Stomach (tissue), 9 donors: ENCODE results near the gene OSBPL1A. TPM values are rescaled to one million over a fixed set of nuclear protein-coding genes. Genes with fewer than 3 reads are reported as not detected.

ENCODE experiments used
- DNase-seq, 2 donors: peaks; one replicate each; pipeline versions ENCODE4 v3.0.0 to v3.0.0-alpha.2; 2013 to 2019
- H3K27ac ChIP-seq, 5 donors: fragments of 200-600 bp in 4 of 5; sonication (generic) in 4 of 5; one replicate each; pipeline ENCODE4 v1.5.1; 2013 to 2019; ENCODE audit warnings: mild to moderate bottlenecking in 1 of 5, moderate library complexity in 1 of 5
- H3K27me3 ChIP-seq, 3 donors: fragments of 200-600 bp; sonication (generic); one replicate each; pipeline ENCODE4 v1.5.1; 2017 to 2019; ENCODE audit warnings: mixed run types in 1 of 3
- H3K36me3 ChIP-seq, 4 donors: fragments of 200-600 bp; sonication (generic); 1 replicate in 3 of 4; 2 replicates in 1 of 4; pipeline ENCODE4 v1.5.1; 2016 to 2019
- H3K4me1 ChIP-seq, 4 donors: fragments of 200-600 bp; sonication (generic); one replicate each; pipeline ENCODE4 v1.5.1; 2016 to 2019
- H3K4me3 ChIP-seq, 4 donors: fragments of 200-600 bp; sonication (generic) in 3 of 4; one replicate each; pipeline ENCODE4 v1.5.1; 2016 to 2019; ENCODE audit warnings: mild to moderate bottlenecking in 1 of 4
- H3K9me3 ChIP-seq, 4 donors: fragments of 200-600 bp; sonication (generic); one replicate each; pipeline ENCODE4 v1.5.1; 2016 to 2019
- CTCF ChIP-seq, 7 experiments: fragments of 450-650 bp in 4 of 7; fragments of 200-600 bp in 3 of 7; sonication (generic) in 3 of 7; IDR thresholded peaks; one replicate each; pipeline ENCODE4 v1.5.1; 2016 to 2019; ENCODE audit warnings: antibody characterized with exemption in 7 of 7, control low read depth in 2 of 7, mild to moderate bottlenecking in 1 of 7
- EP300 ChIP-seq: sonication (generic); formaldehyde crosslinking; IDR thresholded peaks from one replicate; pipeline ENCODE4 v1.6.1; 2017; ENCODE audit warnings: antibody characterized with exemption
- POLR2A ChIP-seq, 4 donors: fragments of 450-650 bp; IDR thresholded peaks; one replicate each; pipeline ENCODE4 v1.6.1; 2016; ENCODE audit warnings: antibody characterized with exemption in 4 of 4, control low read depth in 2 of 4, mild to moderate bottlenecking in 1 of 4, moderate library complexity in 1 of 4
- POLR2AphosphoS5 ChIP-seq, 3 donors: sonication (generic); formaldehyde crosslinking; IDR thresholded peaks; one replicate each; pipeline ENCODE4 v1.6.1; 2016; ENCODE audit warnings: antibody characterized with exemption in 3 of 3
- WGBS, 5 donors: extraction: QIAGEN DNeasy Blood & Tissue Kit in 3 of 5; methylation state at CpG; one replicate each; pipeline versions ENCODE4 v1.1.5 to v1.1.7; 2013 to 2018; 5-methylcytosine and 5-hydroxymethylcytosine counted together
- intact Hi-C: fragments of 100-400 bp; cut with DNase I; formaldehyde crosslinking; loops from one replicate; pipeline ENCODE4 v1.15.1; 2023; ENCODE audit warnings: low total_unique reads
- polyA plus RNA-seq, 3 donors: library from polyadenylated mRNA; stranded (reverse); fragments of 200-250 nt; gene quantifications; one replicate each; pipeline ENCODE4 v1.2.3, GENCODE V29; 2013
- total RNA-seq, 5 donors: library from RNA; depleted of rRNA; stranded (reverse); fragments of >200 nt; gene quantifications; one replicate each; pipeline versions ENCODE4 v1.1.0 to v1.2.3, GENCODE V29; 2014 to 2016
- donor health status: healthy with polysubstance abuse.
- donor health status: Bipolar disorder and iron deficiency.
- donor health status: healthy.

Gene OSBPL1A
- total and polyA plus RNA-seq, 8 donors: 13.6 to 129 (median 38.8) TPM

GRCh38 chr18:24121625-24122024 is 276.0 kb downstream of the OSBPL1A start:
- no peak for DNase-seq
- 96 to 100% (median 97%) methylated on average over 2 of the region's 2 CpGs for WGBS, 5 donors
- TF ChIP-seq POLR2AphosphoS5 (IDR thresholded peaks at IDR 0.05): no peak
- TF ChIP-seq CTCF (IDR thresholded peaks at IDR 0.05): no peak
- TF ChIP-seq POLR2A (IDR thresholded peaks at IDR 0.05): no peak
- TF ChIP-seq EP300: no peak
- no peak overlapping the region for H3K27ac ChIP-seq
- H3K9me3 ChIP-seq: no peaks in the 10 kb centered on the region
- peaks cover 9 to 48% (median 33%) of the 10 kb centered on the region in 4 donors for H3K36me3 ChIP-seq
- H3K4me3 ChIP-seq: no peak overlapping the region
- H3K27me3 ChIP-seq: no peaks in the 10 kb centered on the region
- intact Hi-C loops: no loop called here
- peaks cover 0 to 7% (median 1%) of the 10 kb centered on the region in 4 donors for H3K4me1 ChIP-seq

- H3K27ac ChIP-seq: no peak overlapping the region
- H3K27me3 ChIP-seq: no peaks in the 10 kb centered on the region
- H3K9me3 ChIP-seq: no peaks in the 10 kb centered on the region
- H3K4me3 ChIP-seq: no peak overlapping the region
- 92 to 99% (median 97%) methylated on average over 4 of the region's 4 CpGs for WGBS, 5 donors
- TF ChIP-seq CTCF (IDR thresholded peaks at IDR 0.05) (no peak), POLR2AphosphoS5 (IDR thresholded peaks at IDR 0.05) (no peak), POLR2A (IDR thresholded peaks at IDR 0.05) (no peak), EP300 (no peak)
- intact Hi-C loops: no loop called here
- peaks cover 0 to 7% (median 2%) of the 10 kb centered on the region in 4 donors for H3K4me1 ChIP-seq
- DNase-seq: no peak
- peaks cover 4 to 43% (median 33%) of the 10 kb centered on the region in 4 donors for H3K36me3 ChIP-seq
Observed at GRCh38 chr18:24120676-24121075, 276.9 kb downstream of the OSBPL1A start.

- H3K4me3 ChIP-seq: no peak overlapping the region
- intact Hi-C loops: loop anchor here (10.0 kb wide), 1 partner anchor 184 kb away; no protein-coding TSS in a partner anchor
- TF ChIP-seq POLR2A (IDR thresholded peaks at IDR 0.05) (no peak), EP300 (no peak), POLR2AphosphoS5 (IDR thresholded peaks at IDR 0.05) (peak in 1 of 3 donors; percentile 73), CTCF (IDR thresholded peaks at IDR 0.05) (peak in 5 of 7 experiments; percentile 87 to 94 (median 92))
- H3K27me3 ChIP-seq: no peaks in the 10 kb centered on the region
- DNase-seq: peak; percentile 86 to 92
- H3K27ac ChIP-seq: no peak overlapping the region
- peaks cover 0 to 30% (median 26%) of the 10 kb centered on the region in 4 donors for H3K36me3 ChIP-seq
- peaks cover 0 to 12% (median 5%) of the 10 kb centered on the region in 4 donors for H3K4me1 ChIP-seq
- H3K9me3 ChIP-seq: no peaks in the 10 kb centered on the region
- WGBS, 5 donors: 48 to 58% (median 56%) methylated on average over 8 of the region's 8 CpGs
Observed at GRCh38 chr18:24118750-24119577, 278.7 kb downstream of the OSBPL1A start.

GRCh38 chr18:24115628-24116027 is 282.0 kb downstream of the OSBPL1A start:
- Histone ChIP-seq H3K9me3 (no peaks in the 10 kb centered on the region), H3K4me1 (peaks cover 0 to 21% (median 5%) of the 10 kb centered on the region in 4 donors), H3K4me3 (no peak overlapping the region), H3K27me3 (no peaks in the 10 kb centered on the region), H3K36me3 (peaks cover 0 to 27% (median 23%) of the 10 kb centered on the region in 4 donors), H3K27ac (no peak overlapping the region)
- DNase-seq: no peak
- TF ChIP-seq POLR2A (IDR thresholded peaks at IDR 0.05) (no peak), POLR2AphosphoS5 (IDR thresholded peaks at IDR 0.05) (no peak), EP300 (no peak), CTCF (IDR thresholded peaks at IDR 0.05) (no peak)
- WGBS, 5 donors: 46 to 70% (median 63%) methylated on average over 2 of the region's 2 CpGs
- intact Hi-C loops: loop anchor here (10.0 kb wide), 1 partner anchor 181 kb away; no protein-coding TSS in a partner anchor
